HepG2 (cell line): Measurements from ENCODE around the gene ZFPL1. TPM values are rescaled to one million over a fixed set of nuclear protein-coding genes. Genes with fewer than 3 reads are reported as not detected.

Experiments used
- ELK4 ChIP-seq: sonication (generic); formaldehyde crosslinking; IDR thresholded peaks from 2 replicates; pipeline ENCODE4 v1.9.0; 2021; ENCODE audit warnings: missing genetic modification reagents, borderline replicate concordance
- FOXA3 ChIP-seq: IDR thresholded peaks from 2 replicates; pipeline ENCODE4 v1.6.1; 2016; ENCODE audit warnings: missing genetic modification reagents, missing compliant biosample characterization
- KLF12 ChIP-seq: sonication (generic); formaldehyde crosslinking; IDR thresholded peaks from 2 replicates; pipeline ENCODE4 v1.4.0; 2020; ENCODE audit warnings: missing genetic modification reagents, borderline replicate concordance
- MEIS1 ChIP-seq: sonication (generic); formaldehyde crosslinking; IDR thresholded peaks from 2 replicates; pipeline ENCODE4 v1.9.0; 2021; ENCODE audit warnings: mild to moderate bottlenecking, missing genetic modification reagents, moderate library complexity, borderline replicate concordance
- POLR2AphosphoS5 ChIP-seq: IDR thresholded peaks from 2 replicates; pipeline ENCODE4 v1.6.1; 2012; ENCODE audit warnings: low read depth, low read length
- PPARG ChIP-seq: conservative IDR thresholded peaks from 2 replicates; pipeline ENCODE4 v1.6.1; 2016; ENCODE audit warnings: missing biosample characterization, missing genetic modification reagents
- RXRA ChIP-seq: sonication (generic); formaldehyde crosslinking; IDR thresholded peaks from 2 replicates; pipeline ENCODE4 v1.5.1; 2020; ENCODE audit warnings: missing genetic modification reagents
- SATB2 ChIP-seq: sonication (generic); formaldehyde crosslinking; IDR thresholded peaks from 2 replicates; pipeline ENCODE4 v1.5.0; 2020; ENCODE audit warnings: missing genetic modification reagents
- ZFP36 ChIP-seq: fragments of 150-350 bp; IDR thresholded peaks from 2 replicates; pipeline ENCODE4 v1.6.1; 2018; ENCODE audit warnings: borderline replicate concordance, low read length, low read depth; ENCODE audit not compliant: partially characterized antibody
- ZNF205 ChIP-seq: IDR thresholded peaks from 2 replicates; pipeline ENCODE4 v1.6.1; 2018; ENCODE audit warnings: missing biosample characterization, missing genetic modification reagents
- polyA plus RNA-seq, 8 experiments: library from polyadenylated mRNA; depleted of rRNA in 3 of 8; stranded (reverse) in 7 of 8; unstranded in 1 of 8; fragments of >200 nt; fragmentation: Illumina TruSeq in 4 of 8; extraction: Trizol in 4 of 8; gene quantifications; 2 replicates each; pipeline versions ENCODE4 v1.2.1 to v1.2.3, GENCODE V29; 2011 to 2016; ENCODE audit warnings: low read depth in 4 of 8, missing spikeins in 1 of 8, mixed read lengths in 1 of 8; ENCODE audit not compliant: insufficient read depth in 1 of 8
- total RNA-seq, 5 experiments: library from RNA; depleted of rRNA; stranded (reverse); fragments of >200 nt; fragmentation: Illumina TruSeq; extraction: Trizol; gene quantifications; 2 replicates each; pipeline ENCODE4 v1.2.3, GENCODE V29; 2016; ENCODE audit warnings: low read depth in 1 of 5
- TF ChIP-seq, protein P1 (sequence below): sonication (generic); formaldehyde crosslinking; IDR thresholded peaks from 2 replicates; pipeline ENCODE4 v1.5.1; 2020; ENCODE audit warnings: missing genetic modification reagents, mild to moderate bottlenecking, borderline replicate concordance

Gene ZFPL1
- total and polyA plus RNA-seq, 2 of the 13 experiments (the other 11 are each of a cell fraction or from before 2014, with no cell fraction given) = 32.2 to 56.0 TPM

DNA sequence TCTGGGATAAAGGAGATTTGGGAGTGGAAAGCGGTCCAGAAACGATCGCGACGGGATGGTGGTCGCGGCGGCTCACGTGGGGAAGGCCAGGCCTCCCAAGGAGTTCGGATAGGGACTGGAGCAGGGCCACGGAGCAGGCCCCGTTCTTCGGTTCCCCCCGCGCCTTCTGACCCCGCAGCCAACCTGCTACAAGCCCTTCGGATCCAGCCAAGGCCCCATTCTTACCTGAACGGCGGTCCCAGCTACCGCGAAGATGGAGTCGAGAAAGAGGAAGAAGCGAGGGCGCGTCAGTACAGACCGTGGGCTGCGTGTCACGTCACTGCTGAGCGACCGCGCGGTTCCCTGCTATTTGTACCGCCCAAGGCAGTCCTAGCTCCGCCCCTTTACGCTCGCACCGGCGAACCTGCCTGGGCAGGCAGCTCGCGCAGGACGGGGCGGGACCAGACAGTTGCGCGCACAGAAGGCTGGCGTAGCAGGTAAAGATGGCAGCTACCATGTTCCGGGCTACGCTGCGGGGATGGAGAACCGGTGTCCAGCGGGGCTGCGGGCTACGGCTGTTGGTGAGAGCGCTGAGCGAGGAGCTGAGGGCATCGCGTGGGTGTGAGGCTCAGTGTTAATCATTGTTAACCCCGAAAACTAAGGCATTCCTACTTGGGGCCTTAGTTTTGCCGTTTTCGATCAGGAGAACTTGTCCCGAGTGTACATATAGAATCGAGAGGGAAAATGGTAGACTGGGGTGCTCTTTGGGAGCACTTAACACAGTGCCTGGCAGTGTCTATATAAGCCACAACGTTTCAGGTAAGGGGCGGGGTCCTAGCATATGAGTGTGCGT, 38.1 kb downstream of the ZFPL1 start, which contains the start of the genes FAU and MRPL49 (continued):
- TF ChIP-seq, protein P1, sequence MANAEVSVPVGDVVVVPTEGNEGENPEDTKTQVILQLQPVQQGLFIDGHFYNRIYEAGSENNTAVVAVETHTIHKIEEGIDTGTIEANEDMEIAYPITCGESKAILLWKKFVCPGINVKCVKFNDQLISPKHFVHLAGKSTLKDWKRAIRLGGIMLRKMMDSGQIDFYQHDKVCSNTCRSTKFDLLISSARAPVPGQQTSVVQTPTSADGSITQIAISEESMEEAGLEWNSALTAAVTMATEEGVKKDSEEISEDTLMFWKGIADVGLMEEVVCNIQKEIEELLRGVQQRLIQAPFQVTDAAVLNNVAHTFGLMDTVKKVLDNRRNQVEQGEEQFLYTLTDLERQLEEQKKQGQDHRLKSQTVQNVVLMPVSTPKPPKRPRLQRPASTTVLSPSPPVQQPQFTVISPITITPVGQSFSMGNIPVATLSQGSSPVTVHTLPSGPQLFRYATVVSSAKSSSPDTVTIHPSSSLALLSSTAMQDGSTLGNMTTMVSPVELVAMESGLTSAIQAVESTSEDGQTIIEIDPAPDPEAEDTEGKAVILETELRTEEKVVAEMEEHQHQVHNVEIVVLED (CRISPR knock-in tag) = peak; percentile 98
- TF ChIP-seq POLR2AphosphoS5 = peak; percentile 90
- TF ChIP-seq KLF12 (CRISPR knock-in tag) = 0 out of 2 replicates have a peak, but pooled peaks have one; percentile 44
- TF ChIP-seq ELK4 (CRISPR knock-in tag) = no peak
- TF ChIP-seq RXRA = peak; percentile 37; the same call in 1 of the 2 replicates
- TF ChIP-seq FOXA3 = peak; percentile 67
- TF ChIP-seq ZNF205 (CRISPR knock-in tag) = no peak; the same call in 1 of the 2 replicates
- TF ChIP-seq MEIS1 (CRISPR knock-in tag) = peak; percentile 76; the same call in 1 of the 2 replicates
- TF ChIP-seq ZFP36 = no peak
- peak; percentile 55; the same call in 1 of the 2 replicates for TF ChIP-seq SATB2 (CRISPR knock-in tag)
- no peak for TF ChIP-seq PPARG (CRISPR knock-in tag)
